A549 (cell line): Measurements from ENCODE around the gene BST2. TPM values are rescaled to one million over a fixed set of nuclear protein-coding genes. Genes with fewer than 3 reads are reported as not detected.

ENCODE experiments used
- ATAC-seq, 2 experiments: fragments of 200-7000 bp in 1 of 2; fragments of >200 bp in 1 of 2; cut with Nextera tagmentation in 1 of 2; cut with Tn5 transposase in 1 of 2; 3 replicates each; pipeline versions ENCODE4 v1.8.0 to v1.9.1; 2018 to 2020; ENCODE audit warnings: mild to moderate bottlenecking in 1 of 2, moderate library complexity in 1 of 2
- CTCF ChIA-PET: fragments of 300-600 bp; sonication (Branson Sonifier 250); formaldehyde crosslinking; extraction: SDS; loops from one replicate; lab custom pipeline; 2021; ENCODE audit warnings: antibody characterized with exemption, inconsistent platforms; lab: Yijun Ruan, JAX
- POLR2A ChIA-PET: fragments of 350-600 bp; formaldehyde crosslinking; extraction: SDS; loops from one replicate; lab custom pipeline; 2021; ENCODE audit warnings: antibody characterized with exemption, inconsistent platforms; lab: Yijun Ruan, JAX
- DNase-seq, 2 experiments: peaks; one replicate each; pipeline versions ENCODE4 v3.0.0 to v3.0.0-alpha.2; 2011 to 2016; ENCODE audit warnings: low read depth in 1 of 2, low spot score in 1 of 2
- FAIRE-seq: peaks from 2 replicates; lab custom pipeline; 2011; peaks lifted over from hg19 to GRCh38; lab: Jason Lieb, UNC
- H3K27ac ChIP-seq, 2 experiments: fragments of >200 bp; sonication (Bioruptor Twin); formaldehyde crosslinking; 3 replicates each; pipeline ENCODE4 v1.5.1; 2016 to 2017
- H3K4me1 ChIP-seq: fragments of >200 bp; sonication (Bioruptor Twin); formaldehyde crosslinking; 3 replicates; pipeline ENCODE4 v1.6.1; 2016
- H3K4me2 ChIP-seq: fragments of >200 bp; sonication (Bioruptor Twin); formaldehyde crosslinking; 3 replicates; pipeline ENCODE4 v1.6.1; 2016
- H3K4me3 ChIP-seq: fragments of >200 bp; sonication (Bioruptor Twin); formaldehyde crosslinking; 3 replicates; pipeline ENCODE4 v1.5.1; 2016
- H3K9me3 ChIP-seq: fragments of >200 bp; sonication (Bioruptor Twin); formaldehyde crosslinking; 3 replicates; pipeline ENCODE4 v1.6.1; 2016
- CEBPB ChIP-seq, 2 experiments: fragments of >200 bp in 1 of 2; sonication (Bioruptor Twin) in 1 of 2; formaldehyde crosslinking in 1 of 2; IDR thresholded peaks; 2 replicates each; pipeline ENCODE4 v1.6.1; 2012 to 2016
- EP300 ChIP-seq, 2 experiments: fragments of >200 bp; sonication (Bioruptor Twin); formaldehyde crosslinking; IDR thresholded peaks; 2 replicates in 1 of 2; 3 replicates in 1 of 2; pipeline ENCODE4 v1.6.1; 2016 to 2017
- FOSL2 ChIP-seq, 2 experiments: fragments of 450-650 bp in 1 of 2; fragments of >200 bp in 1 of 2; sonication (Bioruptor Twin) in 1 of 2; formaldehyde crosslinking; IDR thresholded peaks; 2 replicates each; pipeline versions ENCODE4 v1.5.0 to v1.6.1; 2016 to 2020; ENCODE audit warnings: mild to moderate bottlenecking in 1 of 2, moderate library complexity in 1 of 2
- GATA3 ChIP-seq: IDR thresholded peaks from 2 replicates; pipeline ENCODE4 v1.6.1; 2012; ENCODE audit warnings: borderline replicate concordance
- KDM5A ChIP-seq: fragments of 200-600 bp; sonication (generic); IDR thresholded peaks from 2 replicates; pipeline ENCODE4 v1.6.1; 2016; ENCODE audit warnings: antibody characterized with exemption, mild to moderate bottlenecking
- RAD21 ChIP-seq, 2 experiments: fragments of >200 bp in 1 of 2; sonication (Bioruptor Twin) in 1 of 2; formaldehyde crosslinking in 1 of 2; IDR thresholded peaks in 1 of 2; conservative IDR thresholded peaks in 1 of 2; 2 replicates in 1 of 2; 3 replicates in 1 of 2; pipeline ENCODE4 v1.6.1; 2012 to 2018; ENCODE audit warnings: inconsistent platforms in 1 of 2
- RFX5 ChIP-seq: fragments of 450-650 bp; IDR thresholded peaks from 2 replicates; pipeline ENCODE4 v1.7.1; 2014; ENCODE audit warnings: antibody characterized with exemption, mild to moderate bottlenecking, moderate library complexity
- TP53 ChIP-seq: fragments of 250-450 bp; sonication (Bioruptor Pico); IDR thresholded peaks from 2 replicates; pipeline ENCODE4 v1.5.0; 2021; ENCODE audit warnings: mild to moderate bottlenecking, moderate library complexity
- ZC3H11A ChIP-seq: fragments of 450-650 bp; IDR thresholded peaks from 2 replicates; pipeline ENCODE4 v1.6.1; 2014; ENCODE audit warnings: antibody characterized with exemption, mild to moderate bottlenecking
- ZFP36 ChIP-seq: fragments of 450-650 bp; IDR thresholded peaks from 2 replicates; pipeline ENCODE4 v1.6.1; 2014; ENCODE audit warnings: borderline replicate concordance; ENCODE audit not compliant: partially characterized antibody
- WGBS: methylation state at CpG from one replicate; pipeline ENCODE4 v1.1.6; 2017; ENCODE audit errors: missing lambda C conversion rate; 5-methylcytosine and 5-hydroxymethylcytosine counted together
- polyA plus RNA-seq, 4 experiments: library from polyadenylated mRNA; depleted of rRNA in 3 of 4; stranded (reverse); fragments of >200 nt; fragmentation: RNase III in 1 of 4; extraction: RNeasy Plus Mini Kit Qiagen cat#74134 plus additional on column Dnase treatment in 1 of 4; gene quantifications; 2 replicates in 3 of 4; 3 replicates in 1 of 4; pipeline ENCODE4 v1.2.3, GENCODE V29; 2011 to 2017
- TF ChIP-seq, protein P1 (sequence below): IDR thresholded peaks from 2 replicates; pipeline ENCODE4 v1.6.1; 2012
- TF ChIP-seq, protein P2 (sequence below): fragments of 250-450 bp; sonication (Bioruptor Pico); IDR thresholded peaks from 2 replicates; pipeline ENCODE4 v1.5.0; 2020; ENCODE audit warnings: low read depth, mild to moderate bottlenecking, moderate library complexity

The BST2 gene
- polyA plus RNA-seq, 2 of the 4 experiments (the other 2 are of a cell fraction) = 0.12 to 0.26 TPM

DNA sequence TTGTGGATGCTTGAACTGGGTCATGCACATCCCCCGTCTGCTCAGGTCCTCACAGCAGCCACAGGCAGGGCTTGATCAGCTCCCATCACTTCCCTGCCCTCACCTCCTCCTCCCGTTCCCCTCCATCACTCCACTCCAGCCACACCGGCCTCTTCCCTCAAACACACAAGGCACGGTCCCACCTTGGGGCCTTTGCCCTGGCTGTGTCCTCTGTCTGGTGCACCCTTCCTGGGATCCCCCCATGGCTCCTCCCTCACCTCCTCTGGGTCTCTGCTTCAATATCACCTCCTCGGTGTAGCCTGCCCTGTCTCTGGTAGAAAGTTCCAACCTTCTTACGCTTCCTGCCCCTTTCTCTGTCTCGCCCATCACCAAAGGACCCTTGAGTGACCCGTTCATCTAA lies 52.0 kb downstream of the BST2 start:
- DNase-seq (no peak), ATAC-seq (no peak; a peak in 1 of 6 replicates), FAIRE-seq (no peak)
- 81% methylated on average over 8 of the region's 8 CpGs for WGBS
- TF ChIP-seq ZC3H11A = no peak
- TF ChIP-seq RFX5 = no peak
- no peak for TF ChIP-seq TP53 (CRISPR knock-in tag)
- TF ChIP-seq CEBPB (IDR thresholded peaks at IDR 0.05) = no peak
- no peak for TF ChIP-seq EP300 (IDR thresholded peaks at IDR 0.05)
- TF ChIP-seq ZFP36 = no peak
- no peak for TF ChIP-seq FOSL2 (IDR thresholded peaks at IDR 0.05)
- TF ChIP-seq FOSL2 (CRISPR knock-in tag; IDR thresholded peaks at IDR 0.05) = no peak
- TF ChIP-seq, protein P1, sequence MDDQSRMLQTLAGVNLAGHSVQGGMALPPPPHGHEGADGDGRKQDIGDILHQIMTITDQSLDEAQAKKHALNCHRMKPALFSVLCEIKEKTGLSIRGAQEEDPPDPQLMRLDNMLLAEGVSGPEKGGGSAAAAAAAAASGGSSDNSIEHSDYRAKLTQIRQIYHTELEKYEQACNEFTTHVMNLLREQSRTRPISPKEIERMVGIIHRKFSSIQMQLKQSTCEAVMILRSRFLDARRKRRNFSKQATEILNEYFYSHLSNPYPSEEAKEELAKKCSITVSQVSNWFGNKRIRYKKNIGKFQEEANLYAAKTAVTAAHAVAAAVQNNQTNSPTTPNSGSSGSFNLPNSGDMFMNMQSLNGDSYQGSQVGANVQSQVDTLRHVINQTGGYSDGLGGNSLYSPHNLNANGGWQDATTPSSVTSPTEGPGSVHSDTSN = no peak
- no peak for TF ChIP-seq RAD21 (conservative IDR thresholded peaks at IDR 0.05 in 1 of 2, IDR thresholded peaks at IDR 0.05 in 1 of 2)
- TF ChIP-seq KDM5A = no peak
- no peak for TF ChIP-seq GATA3
- TF ChIP-seq, protein P2, sequence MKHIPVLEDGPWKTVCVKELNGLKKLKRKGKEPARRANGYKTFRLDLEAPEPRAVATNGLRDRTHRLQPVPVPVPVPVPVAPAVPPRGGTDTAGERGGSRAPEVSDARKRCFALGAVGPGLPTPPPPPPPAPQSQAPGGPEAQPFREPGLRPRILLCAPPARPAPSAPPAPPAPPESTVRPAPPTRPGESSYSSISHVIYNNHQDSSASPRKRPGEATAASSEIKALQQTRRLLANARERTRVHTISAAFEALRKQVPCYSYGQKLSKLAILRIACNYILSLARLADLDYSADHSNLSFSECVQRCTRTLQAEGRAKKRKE = no peak
- peaks cover 16% of the 10 kb centered on the region for H3K4me1 ChIP-seq
- H3K9me3 ChIP-seq = no peaks in the 10 kb centered on the region
- POLR2A ChIA-PET = no interaction called here
- H3K4me3 ChIP-seq = no peak overlapping the region
- CTCF ChIA-PET = interaction anchor here (1.1 to 3.7 kb wide), 2 partner anchors 8 to 32 kb away, joined by 3 to 17 read pairs; no protein-coding TSS in a partner anchor
- no peak overlapping the region for H3K27ac ChIP-seq
- H3K4me2 ChIP-seq = no peak overlapping the region

Other genes starting within 250 kb of the BST2 start
- 10.1 and 10.2 TPM in 2 replicates for gene USE1, start 190.3 kb downstream of the BST2 start, polyA plus RNA-seq (2011; rRNA removed)
- 15.5 to 18.4 TPM (median 16.5 TPM) in 3 replicates for gene USE1, start 190.3 kb downstream of the BST2 start, polyA plus RNA-seq (2017; fragmentation: RNase III; extraction: RNeasy Plus Mini Kit Qiagen cat#74134 plus additional on column Dnase treatment)
- 5.5 and 8.5 TPM in 2 replicates for gene OCEL1, start 179.4 kb downstream of the BST2 start, polyA plus RNA-seq (2011; rRNA removed)
- 6.0 to 10.7 TPM (median 9.2 TPM) in 3 replicates for gene OCEL1, start 179.4 kb downstream of the BST2 start, polyA plus RNA-seq (2017; fragmentation: RNase III; extraction: RNeasy Plus Mini Kit Qiagen cat#74134 plus additional on column Dnase treatment)
- 30.4 and 31.9 TPM in 2 replicates for gene NR2F6, start 159.7 kb downstream of the BST2 start, polyA plus RNA-seq (2011; rRNA removed)
- 37.7 to 42.4 TPM (median 42.1 TPM) in 3 replicates for gene NR2F6, start 159.7 kb downstream of the BST2 start, polyA plus RNA-seq (2017; fragmentation: RNase III; extraction: RNeasy Plus Mini Kit Qiagen cat#74134 plus additional on column Dnase treatment)
- 0.03 and 0.04 TPM in 2 replicates for gene USHBP1, start 140.9 kb downstream of the BST2 start, polyA plus RNA-seq (2011; rRNA removed)
- not detected in 3 replicates for gene USHBP1, start 140.9 kb downstream of the BST2 start, polyA plus RNA-seq (2017; fragmentation: RNase III; extraction: RNeasy Plus Mini Kit Qiagen cat#74134 plus additional on column Dnase treatment)
- 52.1 and 56.0 TPM in 2 replicates for gene BABAM1, start 138.2 kb downstream of the BST2 start, polyA plus RNA-seq (2011; rRNA removed)
- 64.0 to 67.6 TPM (median 65.7 TPM) in 3 replicates for gene BABAM1, start 138.2 kb downstream of the BST2 start, polyA plus RNA-seq (2017; fragmentation: RNase III; extraction: RNeasy Plus Mini Kit Qiagen cat#74134 plus additional on column Dnase treatment)
- 0.45 and 0.56 TPM in 2 replicates for gene ANKLE1, start 123.7 kb downstream of the BST2 start, polyA plus RNA-seq (2011; rRNA removed)
- 0.74 to 1.2 TPM (median 1.0 TPM) in 3 replicates for gene ANKLE1, start 123.7 kb downstream of the BST2 start, polyA plus RNA-seq (2017; fragmentation: RNase III; extraction: RNeasy Plus Mini Kit Qiagen cat#74134 plus additional on column Dnase treatment)
- 2.3 TPM in 2 replicates for gene ABHD8, start 102.2 kb downstream of the BST2 start, polyA plus RNA-seq (2011; rRNA removed)
- gene ABHD8, start 102.2 kb downstream of the BST2 start, polyA plus RNA-seq (2017; fragmentation: RNase III; extraction: RNeasy Plus Mini Kit Qiagen cat#74134 plus additional on column Dnase treatment) = 3.1 to 4.4 TPM (median 4.2 TPM) in 3 replicates
- gene MRPL34, start 99.8 kb downstream of the BST2 start, polyA plus RNA-seq (2011; rRNA removed) = 28.1 and 30.5 TPM in 2 replicates
- gene MRPL34, start 99.8 kb downstream of the BST2 start, polyA plus RNA-seq (2017; fragmentation: RNase III; extraction: RNeasy Plus Mini Kit Qiagen cat#74134 plus additional on column Dnase treatment) = 50.6 to 56.1 TPM (median 54.9 TPM) in 3 replicates
- gene DDA1, start 96.1 kb downstream of the BST2 start, polyA plus RNA-seq (2011; rRNA removed) = 27.5 and 35.5 TPM in 2 replicates
- 53.5 to 62.1 TPM (median 58.5 TPM) in 3 replicates for gene DDA1, start 96.1 kb downstream of the BST2 start, polyA plus RNA-seq (2017; fragmentation: RNase III; extraction: RNeasy Plus Mini Kit Qiagen cat#74134 plus additional on column Dnase treatment)
- gene ANO8, start 70.8 kb downstream of the BST2 start, polyA plus RNA-seq (2011; rRNA removed) = 2.2 and 2.4 TPM in 2 replicates
- 3.9 to 5.5 TPM (median 5.1 TPM) in 3 replicates for gene ANO8, start 70.8 kb downstream of the BST2 start, polyA plus RNA-seq (2017; fragmentation: RNase III; extraction: RNeasy Plus Mini Kit Qiagen cat#74134 plus additional on column Dnase treatment)
- 9.5 and 10.6 TPM in 2 replicates for gene GTPBP3, start 68.1 kb downstream of the BST2 start, polyA plus RNA-seq (2011; rRNA removed)
- 17.9 to 21.7 TPM (median 19.3 TPM) in 3 replicates for gene GTPBP3, start 68.1 kb downstream of the BST2 start, polyA plus RNA-seq (2017; fragmentation: RNase III; extraction: RNeasy Plus Mini Kit Qiagen cat#74134 plus additional on column Dnase treatment)
- not detected in 2 replicates for gene PLVAP, start 28.3 kb downstream of the BST2 start, polyA plus RNA-seq (2011; rRNA removed)
- not detected in 3 replicates for gene PLVAP, start 28.3 kb downstream of the BST2 start, polyA plus RNA-seq (2017; fragmentation: RNase III; extraction: RNeasy Plus Mini Kit Qiagen cat#74134 plus additional on column Dnase treatment)
- not detected in 2 replicates for gene CCDC194, start 11.4 kb downstream of the BST2 start, polyA plus RNA-seq (2011; rRNA removed)
- not detected in 3 replicates for gene CCDC194, start 11.4 kb downstream of the BST2 start, polyA plus RNA-seq (2017; fragmentation: RNase III; extraction: RNeasy Plus Mini Kit Qiagen cat#74134 plus additional on column Dnase treatment)
- gene MVB12A, start 14.4 kb upstream of the BST2 start, polyA plus RNA-seq (2011; rRNA removed) = 18.3 and 19.1 TPM in 2 replicates
- 26.8 to 30.2 TPM (median 27.7 TPM) in 3 replicates for gene MVB12A, start 14.4 kb upstream of the BST2 start, polyA plus RNA-seq (2017; fragmentation: RNase III; extraction: RNeasy Plus Mini Kit Qiagen cat#74134 plus additional on column Dnase treatment)
- 0.61 and 0.78 TPM in 2 replicates for gene TMEM221, start 43.0 kb upstream of the BST2 start, polyA plus RNA-seq (2011; rRNA removed)
- gene TMEM221, start 43.0 kb upstream of the BST2 start, polyA plus RNA-seq (2017; fragmentation: RNase III; extraction: RNeasy Plus Mini Kit Qiagen cat#74134 plus additional on column Dnase treatment) = 0.52 to 0.90 TPM (median 0.62 TPM) in 3 replicates
- not detected in 2 replicates for gene NXNL1, start 55.3 kb upstream of the BST2 start, polyA plus RNA-seq (2011; rRNA removed)
- gene NXNL1, start 55.3 kb upstream of the BST2 start, polyA plus RNA-seq (2017; fragmentation: RNase III; extraction: RNeasy Plus Mini Kit Qiagen cat#74134 plus additional on column Dnase treatment) = not detected in 3 replicates
- gene SLC27A1, start 64.9 kb upstream of the BST2 start, polyA plus RNA-seq (2011; rRNA removed) = 1.8 and 2.7 TPM in 2 replicates
- 1.9 to 2.6 TPM (median 2.5 TPM) in 3 replicates for gene SLC27A1, start 64.9 kb upstream of the BST2 start, polyA plus RNA-seq (2017; fragmentation: RNase III; extraction: RNeasy Plus Mini Kit Qiagen cat#74134 plus additional on column Dnase treatment)
- 24.9 and 28.8 TPM in 2 replicates for gene PGLS, start 106.0 kb upstream of the BST2 start, polyA plus RNA-seq (2011; rRNA removed)
- gene PGLS, start 106.0 kb upstream of the BST2 start, polyA plus RNA-seq (2017; fragmentation: RNase III; extraction: RNeasy Plus Mini Kit Qiagen cat#74134 plus additional on column Dnase treatment) = 37.2 to 49.4 TPM (median 45.7 TPM) in 3 replicates
- 64.4 and 76.6 TPM in 2 replicates for gene COLGALT1, start 150.0 kb upstream of the BST2 start, polyA plus RNA-seq (2011; rRNA removed)
- gene COLGALT1, start 150.0 kb upstream of the BST2 start, polyA plus RNA-seq (2017; fragmentation: RNase III; extraction: RNeasy Plus Mini Kit Qiagen cat#74134 plus additional on column Dnase treatment) = 54.5 to 57.2 TPM (median 57.1 TPM) in 3 replicates